Endothelial cell (in vitro differentiated cells): Measurements from ENCODE around the gene PLK1. TPM values are rescaled to one million over a fixed set of nuclear protein-coding genes. Genes with fewer than 3 reads are reported as not detected.
"Not testable (repeated sequence)": the region's sequence is repeated elsewhere in the genome, so short reads cannot be mapped to it uniquely, and the experiment has no call there.

ENCODE experiments used
- DNase-seq: peaks from one replicate; pipeline ENCODE4 v3.0.0; 2021; ENCODE audit warnings: low spot score
- H3K27ac Mint-ChIP-seq: one replicate; pipeline ENCODE4 v1.8.0; 2021; ENCODE audit warnings: mixed read lengths, inconsistent platforms; ENCODE audit not compliant: unreplicated experiment
- H3K27me3 Mint-ChIP-seq: one replicate; pipeline ENCODE4 v1.8.0; 2021; ENCODE audit warnings: mild to moderate bottlenecking, moderate library complexity, mixed read lengths, inconsistent platforms; ENCODE audit not compliant: unreplicated experiment
- H3K36me3 Mint-ChIP-seq: one replicate; pipeline ENCODE4 v1.8.0; 2021; ENCODE audit warnings: mild to moderate bottlenecking, low read depth, mixed read lengths, inconsistent platforms; ENCODE audit not compliant: unreplicated experiment
- H3K4me1 Mint-ChIP-seq: one replicate; pipeline ENCODE4 v1.8.0; 2021; ENCODE audit warnings: mild to moderate bottlenecking, mixed read lengths, inconsistent platforms; ENCODE audit not compliant: unreplicated experiment
- H3K4me3 Mint-ChIP-seq: one replicate; pipeline ENCODE4 v1.8.0; 2021; ENCODE audit warnings: mild to moderate bottlenecking, mixed read lengths, inconsistent platforms; ENCODE audit not compliant: unreplicated experiment
- H3K9me3 Mint-ChIP-seq: one replicate; pipeline ENCODE4 v1.8.0; 2021; ENCODE audit warnings: mixed read lengths, inconsistent platforms; ENCODE audit not compliant: unreplicated experiment
- CTCF ChIP-seq: fragments of 200-600 bp; sonication (generic); IDR thresholded peaks from one replicate; pipeline ENCODE4 v1.5.0; 2021; ENCODE audit warnings: antibody characterized with exemption; ENCODE audit not compliant: unreplicated experiment
- long read RNA-seq: library from polyadenylated mRNA; unstranded; transcript quantifications from one replicate; pipeline ENCODE4 v2.0.0, GENCODE V29; 2020; ENCODE audit not compliant: unreplicated experiment
- total RNA-seq: library from RNA; stranded (reverse); fragmentation: NEBNext Ultra II Directional; extraction: Animal tissue kit (Norgen Biotek cat#: 25700); gene quantifications from one replicate; pipeline ENCODE4 v1.2.1, GENCODE V29; 2021; ENCODE audit not compliant: unreplicated experiment

The PLK1 gene
- 16.0 TPM for total RNA-seq
- long read RNA-seq, transcript PLK1-201 (10 exons, 2,227 nt): major isoform, 18 of 20 reads
- long read RNA-seq, partial matches to known transcripts: 2 of 20 reads
- long read RNA-seq, other reads (novel, unspliced or antisense): 0 of 20 reads

GRCh38 chr16:23678430-23679273 is at the start of gene PLK1:
TSS of gene PLK1 (plus strand) at chr16:23678889. CDS start at chr16:23678933, 44 bp downstream.
- DNase-seq: peak; percentile 78
- Mint-ChIP-seq H3K4me3 (peak within 1 kb of the TSS; percentile 89), H3K9me3 (no peaks in the 10 kb centered on the region), H3K27ac (peak within 1 kb of the TSS; percentile 61), H3K4me1 (peaks cover 16% of the 10 kb centered on the region), H3K36me3 (peaks cover 15% of the 10 kb centered on the region), H3K27me3 (peaks cover 5% of the 10 kb centered on the region)
- TF ChIP-seq CTCF: no peak

- Mint-ChIP-seq H3K27me3 (no peaks in the 10 kb centered on the region), H3K27ac (no peak overlapping the region), H3K9me3 (no peaks in the 10 kb centered on the region), H3K36me3 (peaks cover 7% of the 10 kb centered on the region), H3K4me3 (no peak overlapping the region), H3K4me1 (no peaks in the 10 kb centered on the region)
- TF ChIP-seq CTCF: no peak
- DNase-seq: no peak
Measured at GRCh38 chr16:23629516-23629915, 49.2 kb upstream of the PLK1 start.

- not testable (repeated sequence) for H3K9me3 Mint-ChIP-seq, H3K36me3 Mint-ChIP-seq, DNase-seq, H3K4me3 Mint-ChIP-seq, H3K4me1 Mint-ChIP-seq, H3K27me3 Mint-ChIP-seq
- peak overlapping the region; percentile 36 for H3K27ac Mint-ChIP-seq
Measured at GRCh38 chr16:23631874-23632273, 46.8 kb upstream of the PLK1 start.

- Mint-ChIP-seq H3K27ac (no peak overlapping the region), H3K4me3 (no peak overlapping the region), H3K36me3 (peaks cover 4% of the 10 kb centered on the region), H3K9me3 (no peaks in the 10 kb centered on the region), H3K27me3 (peaks cover 2% of the 10 kb centered on the region), H3K4me1 (no peaks in the 10 kb centered on the region)
- no peak for TF ChIP-seq CTCF
- no peak for DNase-seq
Measured at GRCh38 chr16:23634461-23635036, 44.1 kb upstream of the PLK1 start.

GRCh38 chr16:23635958-23636357 is 42.7 kb upstream of the PLK1 start:
- H3K27me3 Mint-ChIP-seq: peaks cover 7% of the 10 kb centered on the region
- no peak for DNase-seq
- no peaks in the 10 kb centered on the region for H3K9me3 Mint-ChIP-seq
- H3K36me3 Mint-ChIP-seq: peaks cover 7% of the 10 kb centered on the region
- H3K4me1 Mint-ChIP-seq: peaks cover 9% of the 10 kb centered on the region
- H3K4me3 Mint-ChIP-seq: no peak overlapping the region
- TF ChIP-seq CTCF: no peak
- H3K27ac Mint-ChIP-seq: no peak overlapping the region
